Fibroblast of lung (primary cell): ENCODE data around the gene CNTN3. TPM values are rescaled to one million over a fixed set of nuclear protein-coding genes. Genes with fewer than 3 reads are reported as not detected.

Experiments
- DNase-seq, 2 donors: peaks; one replicate each; pipeline versions ENCODE4 v3.0.0 to v3.0.0-alpha.2; 2010; ENCODE audit warnings: low read depth in 2 of 2
- H2AFZ ChIP-seq: 2 replicates; pipeline ENCODE4 v1.5.1; 2012; ENCODE audit warnings: low read length, control low read depth, inconsistent platforms
- H3K27ac ChIP-seq: 2 replicates; pipeline ENCODE4 v1.5.1; 2011; ENCODE audit warnings: low read length, control low read depth; ENCODE audit not compliant: insufficient read depth
- H3K27me3 ChIP-seq: 2 replicates; pipeline ENCODE4 v1.5.1; 2011; ENCODE audit warnings: mild to moderate bottlenecking, low read length; ENCODE audit not compliant: control insufficient read depth, insufficient read depth
- H3K36me3 ChIP-seq: 2 replicates; pipeline ENCODE4 v1.5.1; 2011; ENCODE audit warnings: low read length; ENCODE audit not compliant: control insufficient read depth, insufficient read depth
- H3K4me1 ChIP-seq: 2 replicates; pipeline ENCODE4 v1.5.1; 2011; ENCODE audit warnings: low read length; ENCODE audit not compliant: control insufficient read depth, insufficient read depth; ENCODE audit errors: extremely low read depth
- H3K4me2 ChIP-seq: 2 replicates; pipeline ENCODE4 v1.5.1; 2011; ENCODE audit warnings: low read length, control low read depth; ENCODE audit not compliant: insufficient read depth; ENCODE audit errors: extremely low read depth
- H3K4me3 ChIP-seq, 4 experiments: fragments of 200-600 bp in 1 of 4; sonication (generic) in 1 of 4; replicated peaks in 1 of 4; 2 replicates each; pipeline ENCODE4 v1.5.1; 2011 to 2016; ENCODE audit warnings: low read length in 4 of 4, low read depth in 3 of 4, mild to moderate bottlenecking in 3 of 4, control low read depth in 2 of 4, inconsistent platforms in 1 of 4, mixed read lengths in 1 of 4; ENCODE audit not compliant: insufficient read depth in 1 of 4; ENCODE audit errors: control extremely low read depth in 1 of 4
- H3K79me2 ChIP-seq: 2 replicates; pipeline ENCODE4 v1.5.1; 2012; ENCODE audit warnings: mild to moderate bottlenecking, low read length, inconsistent platforms; ENCODE audit not compliant: control insufficient read depth, insufficient read depth
- H3K9ac ChIP-seq: 2 replicates; pipeline ENCODE4 v1.5.1; 2011; ENCODE audit warnings: mild to moderate bottlenecking, low read length, control low read depth; ENCODE audit not compliant: insufficient read depth
- H3K9me3 ChIP-seq: 2 replicates; pipeline ENCODE4 v1.5.1; 2012; ENCODE audit warnings: low read depth, low read length; ENCODE audit not compliant: control insufficient read depth, insufficient read depth
- H4K20me1 ChIP-seq: 2 replicates; pipeline ENCODE4 v1.5.1; 2011; ENCODE audit warnings: low read length; ENCODE audit not compliant: control insufficient read depth, insufficient read depth; ENCODE audit errors: extremely low read depth
- EZH2 ChIP-seq: IDR thresholded peaks from 2 replicates; pipeline ENCODE4 v1.5.1; 2012; ENCODE audit warnings: low read length, control low read depth, mild to moderate bottlenecking; ENCODE audit errors: missing control alignments
- polyA plus RNA-seq, 2 donors: library from polyadenylated mRNA; depleted of rRNA in 1 of 2; stranded (reverse) in 1 of 2; unstranded in 1 of 2; fragments of >200 nt; gene quantifications; 2 replicates each; pipeline ENCODE4 v1.2.1, GENCODE V29; 2011 to 2012; ENCODE audit warnings: missing spikeins in 1 of 2
- total RNA-seq: library from RNA; depleted of rRNA; stranded (reverse); fragments of >200 nt; gene quantifications from 2 replicates; pipeline ENCODE4 v1.2.1, GENCODE V29; 2014
- TF ChIP-seq, protein P1 (sequence below), 2 donors: IDR thresholded peaks in 1 of 2; conservative IDR thresholded peaks in 1 of 2; 1 replicate in 1 of 2; 2 replicates in 1 of 2; pipeline ENCODE4 v1.5.1; 2011 to 2012; ENCODE audit warnings: low read length in 2 of 2, control low read depth in 1 of 2, inconsistent platforms in 1 of 2, low read depth in 1 of 2, mild to moderate bottlenecking in 1 of 2

Gene CNTN3
- total and polyA plus RNA-seq, 2 donors (not counting 1 experiment from before 2014, with no cell fraction given) = 3.2 to 8.3 TPM

DNA sequence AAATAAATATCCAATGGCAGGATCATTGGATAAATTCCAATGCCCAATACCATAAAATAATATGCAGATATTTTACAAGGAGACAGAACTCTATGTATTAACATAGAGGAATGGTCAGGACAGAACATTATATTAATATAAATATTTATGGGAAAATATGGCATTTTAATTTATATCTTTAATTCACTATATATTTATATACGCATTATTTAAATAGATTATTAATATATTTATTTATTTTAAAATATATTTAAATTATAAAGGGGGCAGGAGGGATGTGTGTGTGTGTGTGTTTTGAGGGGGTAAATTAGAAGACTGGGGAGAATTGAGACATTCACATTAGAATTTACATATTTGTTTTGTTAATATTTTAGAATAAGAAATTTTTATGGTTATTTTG, 31.6 kb upstream of the CNTN3 start:
- Histone ChIP-seq H3K4me1 (no peaks in the 10 kb centered on the region), H3K4me2 (no peak overlapping the region), H2AFZ (no peak overlapping the region), H3K9ac (no peak overlapping the region), H3K27ac (no peak overlapping the region), H3K4me3 (no peak overlapping the region), H3K36me3 (no peaks in the 10 kb centered on the region), H3K27me3 (no peaks in the 10 kb centered on the region), H3K9me3 (no peaks in the 10 kb centered on the region), H4K20me1 (no peaks in the 10 kb centered on the region), H3K79me2 (no peaks in the 10 kb centered on the region)
- no peak for TF ChIP-seq EZH2
- TF ChIP-seq, protein P1, sequence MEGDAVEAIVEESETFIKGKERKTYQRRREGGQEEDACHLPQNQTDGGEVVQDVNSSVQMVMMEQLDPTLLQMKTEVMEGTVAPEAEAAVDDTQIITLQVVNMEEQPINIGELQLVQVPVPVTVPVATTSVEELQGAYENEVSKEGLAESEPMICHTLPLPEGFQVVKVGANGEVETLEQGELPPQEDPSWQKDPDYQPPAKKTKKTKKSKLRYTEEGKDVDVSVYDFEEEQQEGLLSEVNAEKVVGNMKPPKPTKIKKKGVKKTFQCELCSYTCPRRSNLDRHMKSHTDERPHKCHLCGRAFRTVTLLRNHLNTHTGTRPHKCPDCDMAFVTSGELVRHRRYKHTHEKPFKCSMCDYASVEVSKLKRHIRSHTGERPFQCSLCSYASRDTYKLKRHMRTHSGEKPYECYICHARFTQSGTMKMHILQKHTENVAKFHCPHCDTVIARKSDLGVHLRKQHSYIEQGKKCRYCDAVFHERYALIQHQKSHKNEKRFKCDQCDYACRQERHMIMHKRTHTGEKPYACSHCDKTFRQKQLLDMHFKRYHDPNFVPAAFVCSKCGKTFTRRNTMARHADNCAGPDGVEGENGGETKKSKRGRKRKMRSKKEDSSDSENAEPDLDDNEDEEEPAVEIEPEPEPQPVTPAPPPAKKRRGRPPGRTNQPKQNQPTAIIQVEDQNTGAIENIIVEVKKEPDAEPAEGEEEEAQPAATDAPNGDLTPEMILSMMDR (conservative IDR thresholded peaks at IDR 0.05 in 1 of 2, IDR thresholded peaks at IDR 0.05 in 1 of 2; ENCODE audit: low read depth in 1 of 2, low read length in 2 of 2) = no peak
- DNase-seq = no peak

DNA sequence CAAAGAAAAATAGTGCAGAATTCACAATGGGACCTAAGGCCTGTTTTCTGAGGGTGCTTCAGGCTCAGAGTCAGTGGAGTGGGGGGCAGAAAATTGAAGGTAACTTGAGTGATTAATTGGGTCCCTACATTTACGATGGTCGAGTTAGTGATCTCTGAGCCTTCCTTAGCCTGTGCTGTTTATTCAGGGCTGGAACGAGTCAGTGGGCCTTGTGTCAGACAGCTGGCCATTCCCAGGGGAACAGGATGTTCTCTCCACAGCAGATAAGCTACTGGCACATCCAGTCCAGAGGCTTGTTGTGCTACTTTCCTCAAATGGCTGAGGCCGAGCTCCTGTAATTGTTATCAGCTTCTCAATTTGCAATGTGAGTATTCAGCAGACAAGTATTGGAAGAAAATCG, 29.2 kb upstream of the CNTN3 start:
- no peak for TF ChIP-seq EZH2
- TF ChIP-seq, protein P1 (conservative IDR thresholded peaks at IDR 0.05 in 1 of 2, IDR thresholded peaks at IDR 0.05 in 1 of 2; ENCODE audit: low read depth in 1 of 2, low read length in 2 of 2) = no peak
- Histone ChIP-seq H3K4me3 (no peak overlapping the region), H3K27ac (no peak overlapping the region), H3K9me3 (no peaks in the 10 kb centered on the region), H3K4me1 (peaks cover 2% of the 10 kb centered on the region), H3K79me2 (no peaks in the 10 kb centered on the region), H3K4me2 (peak overlapping the region; percentile 59), H3K27me3 (no peaks in the 10 kb centered on the region), H4K20me1 (no peaks in the 10 kb centered on the region), H3K9ac (no peak overlapping the region), H2AFZ (peak overlapping the region; percentile 61), H3K36me3 (no peaks in the 10 kb centered on the region)
- DNase-seq = peak in 1 of 2 donors; percentile 86

DNA sequence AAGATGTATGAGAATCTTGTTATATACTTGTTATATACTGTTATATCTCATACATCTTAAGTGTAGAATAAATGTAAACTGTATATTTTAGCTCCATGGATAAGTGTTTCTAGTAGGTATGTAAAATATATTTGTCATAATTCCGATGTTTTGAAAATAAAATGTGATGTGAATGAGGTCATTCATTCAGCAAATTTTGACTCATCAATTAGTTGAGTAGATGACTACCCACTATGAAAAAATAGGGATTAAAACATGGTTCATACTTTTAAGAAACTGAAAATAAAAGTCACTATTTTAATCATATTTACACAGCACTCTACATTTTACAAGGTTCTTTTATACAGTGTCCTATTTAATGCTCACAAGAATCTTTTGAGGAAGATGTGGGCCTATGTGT, 28.4 kb upstream of the CNTN3 start:
- Histone ChIP-seq H3K9me3 (no peaks in the 10 kb centered on the region), H3K27ac (no peak overlapping the region), H3K4me2 (peak overlapping the region; percentile 17), H3K9ac (no peak overlapping the region), H4K20me1 (no peaks in the 10 kb centered on the region), H3K4me1 (peaks cover 2% of the 10 kb centered on the region), H3K79me2 (no peaks in the 10 kb centered on the region), H2AFZ (no peak overlapping the region), H3K4me3 (no peak overlapping the region), H3K27me3 (no peaks in the 10 kb centered on the region), H3K36me3 (no peaks in the 10 kb centered on the region)
- TF ChIP-seq EZH2 = no peak
- TF ChIP-seq, protein P1 (conservative IDR thresholded peaks at IDR 0.05 in 1 of 2, IDR thresholded peaks at IDR 0.05 in 1 of 2; ENCODE audit: low read depth in 1 of 2, low read length in 2 of 2) = no peak
- DNase-seq = peak in 1 of 2 donors; percentile 3
